Brain microvascular endothelial cell (primary cell): Measurements from ENCODE around the gene LIM2.

Experiments used
- DNase-seq: peaks from one replicate; pipeline ENCODE4 v3.0.0-alpha.2; 2020
- H3K27ac ChIP-seq: fragments of 250-450 bp; sonication (Bioruptor Pico); 2 replicates; pipeline ENCODE4 v1.5.1; 2020; ENCODE audit warnings: mild to moderate bottlenecking, moderate library complexity
- H3K27me3 ChIP-seq: fragments of 250-450 bp; sonication (Bioruptor Pico); replicated peaks from 2 replicates; pipeline ENCODE4 v1.5.1; 2020; ENCODE audit warnings: mild to moderate bottlenecking
- H3K36me3 ChIP-seq: fragments of 250-450 bp; sonication (Bioruptor Pico); replicated peaks from 2 replicates; pipeline ENCODE4 v1.5.1; 2020; ENCODE audit warnings: mild to moderate bottlenecking
- H3K4me3 ChIP-seq: 2 replicates; pipeline ENCODE4 v1.5.1; 2011; ENCODE audit warnings: low read depth, mild to moderate bottlenecking, control low read depth, low read length, moderate library complexity
- CTCF ChIP-seq: IDR thresholded peaks from 2 replicates; pipeline ENCODE4 v1.5.1; 2011; ENCODE audit warnings: low read depth, mild to moderate bottlenecking, moderate library complexity, low read length, control low read depth, inconsistent platforms; ENCODE audit errors: missing control alignments
- in situ Hi-C: cut with HindIII; loops from 2 replicates; pipeline ENCODE4 v1.10.0; 2017; ENCODE audit warnings: low sequenced_read_pairs, low pct_ligation_motif_present

The LIM2 gene

GRCh38 chr19:51337141-51337860 lies 50.5 kb downstream of the LIM2 start:
- no peaks in the 10 kb centered on the region for H3K27me3 ChIP-seq
- in situ Hi-C loops: no loop called here
- DNase-seq: no peak
- H3K4me3 ChIP-seq: no peak overlapping the region
- no peak overlapping the region for H3K27ac ChIP-seq
- no peak for TF ChIP-seq CTCF
- H3K36me3 ChIP-seq: no peaks in the 10 kb centered on the region

GRCh38 chr19:51333836-51334460 lies 53.8 kb downstream of the LIM2 start:
- in situ Hi-C loops: no loop called here
- DNase-seq: no peak
- Histone ChIP-seq H3K27me3 (no peaks in the 10 kb centered on the region), H3K36me3 (no peaks in the 10 kb centered on the region), H3K27ac (no peak overlapping the region), H3K4me3 (no peak overlapping the region)
- TF ChIP-seq CTCF: no peak

GRCh38 chr19:51331716-51332115 lies 56.1 kb downstream of the LIM2 start:
- no peak overlapping the region for H3K27ac ChIP-seq
- no peak for TF ChIP-seq CTCF
- H3K4me3 ChIP-seq: no peak overlapping the region
- in situ Hi-C loops: no loop called here
- peaks cover 7% of the 10 kb centered on the region for H3K27me3 ChIP-seq
- H3K36me3 ChIP-seq: no peaks in the 10 kb centered on the region
- no peak for DNase-seq

GRCh38 chr19:51331193-51331592 lies 56.6 kb downstream of the LIM2 start:
- H3K27me3 ChIP-seq: peaks cover 7% of the 10 kb centered on the region
- H3K4me3 ChIP-seq: no peak overlapping the region
- in situ Hi-C loops: no loop called here
- TF ChIP-seq CTCF: no peak
- no peaks in the 10 kb centered on the region for H3K36me3 ChIP-seq
- H3K27ac ChIP-seq: no peak overlapping the region
- no peak for DNase-seq

- no peaks in the 10 kb centered on the region for H3K36me3 ChIP-seq
- no peak overlapping the region for H3K27ac ChIP-seq
- no peak for TF ChIP-seq CTCF
- H3K4me3 ChIP-seq: no peak overlapping the region
- in situ Hi-C loops: no loop called here
- H3K27me3 ChIP-seq: peaks cover 7% of the 10 kb centered on the region
- DNase-seq: no peak
These were observed 57.4 kb downstream of the LIM2 start for GRCh38 chr19:51330366-51330765.
